Measurements from ENCODE around the gene PHETA2.
A peak's percentile ranks its signal among the peaks of the same experiment; 100 is the strongest.
"Not testable (repeated sequence)": the region's sequence is repeated elsewhere in the genome, so short reads cannot be mapped to it uniquely, and the experiment has no call there.

The PHETA2 gene

DNA sequence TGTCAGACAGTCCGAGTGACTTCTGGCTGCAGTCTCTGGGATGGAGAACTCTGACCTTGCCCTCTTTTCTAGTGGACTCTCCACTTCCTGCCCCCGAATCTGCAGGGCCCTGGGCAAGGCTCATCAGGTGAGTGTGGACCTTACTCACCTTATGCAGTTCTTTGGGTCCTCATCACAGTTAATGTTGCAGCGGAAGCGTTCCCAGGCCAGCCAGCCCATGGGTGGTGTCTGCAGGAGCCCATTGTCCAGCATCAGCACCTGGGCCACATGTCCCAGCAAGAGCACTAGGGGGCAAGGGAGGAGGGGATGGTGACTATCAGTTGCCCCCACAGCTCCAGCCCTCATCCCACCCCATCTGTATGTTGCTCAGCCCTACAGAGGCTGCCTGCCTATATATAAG, 5.8 kb upstream of the PHETA2 start:
- TF ChIP-seq, protein P1, sequence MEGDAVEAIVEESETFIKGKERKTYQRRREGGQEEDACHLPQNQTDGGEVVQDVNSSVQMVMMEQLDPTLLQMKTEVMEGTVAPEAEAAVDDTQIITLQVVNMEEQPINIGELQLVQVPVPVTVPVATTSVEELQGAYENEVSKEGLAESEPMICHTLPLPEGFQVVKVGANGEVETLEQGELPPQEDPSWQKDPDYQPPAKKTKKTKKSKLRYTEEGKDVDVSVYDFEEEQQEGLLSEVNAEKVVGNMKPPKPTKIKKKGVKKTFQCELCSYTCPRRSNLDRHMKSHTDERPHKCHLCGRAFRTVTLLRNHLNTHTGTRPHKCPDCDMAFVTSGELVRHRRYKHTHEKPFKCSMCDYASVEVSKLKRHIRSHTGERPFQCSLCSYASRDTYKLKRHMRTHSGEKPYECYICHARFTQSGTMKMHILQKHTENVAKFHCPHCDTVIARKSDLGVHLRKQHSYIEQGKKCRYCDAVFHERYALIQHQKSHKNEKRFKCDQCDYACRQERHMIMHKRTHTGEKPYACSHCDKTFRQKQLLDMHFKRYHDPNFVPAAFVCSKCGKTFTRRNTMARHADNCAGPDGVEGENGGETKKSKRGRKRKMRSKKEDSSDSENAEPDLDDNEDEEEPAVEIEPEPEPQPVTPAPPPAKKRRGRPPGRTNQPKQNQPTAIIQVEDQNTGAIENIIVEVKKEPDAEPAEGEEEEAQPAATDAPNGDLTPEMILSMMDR (conservative IDR thresholded peaks at IDR 0.05; ENCODE audit: low read depth, low read length): no peak
- no peak overlapping the region for H3K4me3 ChIP-seq (ENCODE audit: low read depth, low read length)
- no peak for DNase-seq (ENCODE audit: low read depth)

DNA sequence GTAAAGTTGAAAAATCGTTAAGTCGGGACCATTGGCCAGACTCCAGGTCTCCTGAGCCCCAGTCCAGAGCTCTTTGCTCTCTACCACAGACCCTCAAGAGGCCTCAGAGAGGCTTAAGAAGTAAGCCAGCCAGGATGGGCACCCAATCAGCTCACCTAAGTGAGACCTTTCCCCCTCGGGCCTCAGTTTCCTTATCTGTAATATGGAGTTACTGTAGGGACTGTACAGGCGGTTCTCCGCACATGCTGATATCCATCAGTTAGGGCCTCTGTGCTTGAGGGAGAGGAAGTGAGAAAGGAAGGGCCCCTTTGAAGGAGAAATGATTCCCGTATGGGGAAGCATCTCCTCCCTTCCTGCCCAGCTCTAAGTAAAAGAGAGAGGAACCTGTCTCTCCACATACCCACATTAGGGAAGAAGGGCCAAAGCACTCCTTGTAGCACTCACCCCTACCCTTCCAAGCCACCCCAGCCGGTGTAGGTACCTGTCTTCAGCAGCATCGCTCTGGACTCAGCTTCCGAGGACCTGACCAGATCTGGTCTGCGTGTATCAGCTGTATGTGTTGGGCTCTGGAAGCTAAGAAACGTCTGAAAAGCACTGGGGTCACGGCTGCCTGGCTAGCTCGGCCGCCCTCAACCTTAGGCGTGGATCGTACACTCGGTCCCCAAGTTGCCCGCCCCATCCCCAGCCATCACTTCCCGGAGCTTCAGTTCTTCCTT, 4.1 kb upstream of the PHETA2 start:
- H3K4me3 ChIP-seq (ENCODE audit: low read depth, low read length): peak overlapping the region; percentile 71
- DNase-seq (ENCODE audit: low read depth): no peak

DNA sequence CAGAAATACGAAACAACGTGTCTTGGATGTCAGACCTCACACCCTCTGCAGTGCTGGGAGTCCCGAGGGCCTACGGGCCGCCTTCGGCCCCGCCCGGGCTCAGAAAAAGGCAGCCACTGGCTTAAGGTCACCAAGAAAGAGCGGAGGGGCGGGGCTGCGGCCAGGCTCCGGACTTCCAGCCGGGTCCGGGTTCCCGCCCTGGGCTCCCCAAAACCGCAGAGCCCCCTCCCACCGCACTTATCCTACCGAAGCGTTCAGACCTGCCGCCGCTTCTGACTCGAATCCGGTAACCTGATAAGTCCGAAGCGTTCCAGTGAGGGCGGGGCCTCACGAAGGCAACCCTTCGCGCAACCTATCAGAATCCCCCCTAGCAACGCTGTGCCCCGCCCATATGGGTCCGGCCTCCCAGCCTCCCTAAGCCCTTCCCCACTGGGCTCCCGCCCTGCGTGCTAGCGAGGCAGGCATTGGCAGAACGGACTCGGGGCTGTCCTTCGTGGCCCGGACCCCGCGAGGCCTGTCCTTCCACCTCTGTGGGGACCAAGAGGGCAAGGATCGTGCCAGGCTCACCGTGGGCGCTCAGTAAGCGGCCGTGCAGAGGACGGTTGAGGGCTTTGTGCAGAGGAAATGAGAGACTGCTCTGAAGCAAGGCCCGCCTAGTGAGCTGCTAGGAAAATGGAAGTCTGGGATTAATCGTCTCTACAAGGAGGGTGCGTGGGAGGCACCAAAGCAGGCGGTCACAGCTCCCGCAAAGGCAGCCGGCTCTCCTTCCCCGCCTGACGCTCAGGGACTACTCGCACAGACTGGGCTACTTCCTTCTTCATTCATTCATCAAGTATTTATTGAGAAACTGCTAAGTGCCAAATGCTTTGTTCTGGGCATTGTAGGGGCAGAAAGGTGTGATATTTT, 3.3 kb upstream of the PHETA2 start, which contains the start of gene NAGA:
TSS of gene NAGA (minus strand) at position 296 of the 906 bp plus-strand sequence. CDS start 515 bp downstream, outside the sequence.
- DNase-seq (ENCODE audit: low read depth): peak; percentile 97
- TF ChIP-seq, protein P1 (conservative IDR thresholded peaks at IDR 0.05; ENCODE audit: low read depth, low read length): no peak

More for the DNA sequence above, 4.1 kb upstream of the PHETA2 start:
- TF ChIP-seq, protein P1 (conservative IDR thresholded peaks at IDR 0.05; ENCODE audit: low read depth, low read length): no peak

DNA sequence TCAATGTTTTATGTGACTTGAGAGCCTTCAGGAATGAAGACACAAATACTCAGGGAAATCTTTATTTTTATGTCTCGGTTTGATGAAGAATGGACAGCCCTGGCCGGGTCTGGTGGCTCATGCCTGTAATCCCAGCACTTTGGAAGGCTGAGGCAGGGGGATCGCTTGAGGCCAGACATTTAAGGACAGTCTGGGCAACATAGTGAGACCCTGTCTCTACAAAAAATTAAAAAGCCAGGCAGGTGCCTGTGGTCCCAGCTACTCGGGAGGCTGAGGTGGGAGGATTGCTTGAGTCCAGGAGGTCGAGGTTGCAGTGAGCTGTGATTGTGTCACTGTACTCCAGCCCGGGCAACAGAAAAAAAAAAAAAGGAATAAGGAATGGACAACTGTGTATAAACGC, 2.5 kb upstream of the PHETA2 start:
- DNase-seq (ENCODE audit: low read depth); H3K4me3 ChIP-seq (ENCODE audit: low read depth, low read length): not testable (repeated sequence)

More for the DNA sequence above, 3.3 kb upstream of the PHETA2 start, which contains the start of gene NAGA:
- H3K4me3 ChIP-seq (ENCODE audit: low read depth, low read length): peak within 1 kb of the TSS; percentile 71

DNA sequence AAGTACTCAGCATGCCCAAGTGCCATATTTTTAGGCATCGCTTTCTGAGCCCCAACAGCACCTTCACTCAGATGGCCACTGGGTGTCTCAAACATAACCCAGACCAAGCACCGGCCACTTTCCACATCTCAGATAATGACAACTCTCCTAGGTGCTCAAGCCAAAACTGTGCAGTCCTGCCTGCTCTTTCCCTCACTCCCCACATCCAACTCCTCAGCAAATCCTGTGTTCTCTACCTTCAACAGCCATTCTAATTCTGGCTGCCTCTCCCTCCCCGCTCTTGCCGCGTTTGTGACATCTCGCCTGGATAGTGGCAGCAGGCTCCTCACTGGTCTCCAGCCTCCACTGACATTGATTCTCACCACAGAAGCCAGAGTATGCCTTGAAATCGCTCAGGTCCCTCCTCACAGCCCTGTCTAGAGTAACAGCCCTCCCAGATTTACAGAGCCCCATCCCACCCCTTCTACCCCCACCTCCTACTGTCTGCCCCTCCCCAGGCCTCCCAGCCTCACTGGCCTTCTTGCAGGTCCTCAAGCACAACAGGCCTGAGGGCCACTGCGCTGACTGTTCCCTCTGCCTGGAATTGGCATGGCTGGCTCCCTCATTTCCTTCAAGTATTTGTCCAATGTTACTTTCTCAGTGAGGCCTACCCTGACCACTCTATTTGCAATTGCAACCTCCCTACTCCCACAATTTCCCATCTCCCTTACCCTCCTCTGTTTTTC, 1.3 kb upstream of the PHETA2 start:
- no peak overlapping the region for H3K4me3 ChIP-seq (ENCODE audit: low read depth, low read length)
- no peak for DNase-seq (ENCODE audit: low read depth)
- TF ChIP-seq, protein P1 (conservative IDR thresholded peaks at IDR 0.05; ENCODE audit: low read depth, low read length): peak; percentile 24

DNA sequence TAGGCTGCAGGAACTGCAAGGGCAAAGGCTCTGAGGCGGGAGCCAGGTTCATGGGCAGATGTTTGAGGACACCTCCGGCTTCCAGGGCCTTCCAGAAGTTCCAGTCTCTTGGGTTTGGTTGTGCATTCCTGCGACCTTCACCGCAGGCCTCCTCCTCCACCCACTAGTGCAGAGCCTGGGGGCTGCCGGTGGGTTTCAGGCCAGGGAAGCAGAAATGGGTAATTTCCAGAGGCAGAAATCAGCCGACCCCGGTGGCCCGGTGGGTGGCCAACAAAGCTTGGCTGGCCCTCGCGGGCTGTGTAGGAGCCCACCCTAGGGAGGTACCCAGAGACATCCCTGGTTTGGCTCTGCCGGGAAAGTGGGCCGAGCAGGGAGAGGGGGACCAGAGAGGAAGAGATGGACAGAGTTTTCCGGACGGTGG, 417 bp upstream of the PHETA2 start:
- TF ChIP-seq, protein P1 (conservative IDR thresholded peaks at IDR 0.05; ENCODE audit: low read depth, low read length): no peak
- DNase-seq (ENCODE audit: low read depth): no peak
- peak overlapping the region; percentile 87 for H3K4me3 ChIP-seq (ENCODE audit: low read depth, low read length)
